Dedifferentiated amniotic fluid mesenchymal stem cell (primary cell): ENCODE measurements around the gene ZBTB39.
A peak's percentile ranks its signal among the peaks of the same experiment; 100 is the strongest.
"Not testable (repeated sequence)": the region's sequence is repeated elsewhere in the genome, so short reads cannot be mapped to it uniquely, and the experiment has no call there.

Source experiments
- DNase-seq: peaks from one replicate; pipeline ENCODE4 v3.0.0-alpha.2; 2016; ENCODE audit errors: extremely low spot score

ZBTB39 gene

GRCh38 chr12:57005980-57006808 lies at the start of gene ZBTB39:
TSS of gene ZBTB39 (minus strand) at chr12:57006546. CDS start at chr12:57004917, 1,629 bp downstream.
- DNase-seq = peak; percentile 20

GRCh38 chr12:57055824-57056223 lies 49.5 kb upstream of the ZBTB39 start:
- no peak for DNase-seq

- DNase-seq = not testable (repeated sequence)
Observed at GRCh38 chr12:57053901-57054300, 47.6 kb upstream of the ZBTB39 start.

- not testable (repeated sequence) for DNase-seq
Observed at GRCh38 chr12:57053146-57053545, 46.8 kb upstream of the ZBTB39 start.

GRCh38 chr12:57051011-57051410 lies 44.7 kb upstream of the ZBTB39 start:
- no peak for DNase-seq

- no peak for DNase-seq
Observed at GRCh38 chr12:57049890-57050289, 43.5 kb upstream of the ZBTB39 start, which contains the start of gene MYO1A. TSS of gene MYO1A (minus strand) at chr12:57050129. CDS start at chr12:57048323, 1,806 bp downstream.

- DNase-seq = no peak
Observed at GRCh38 chr12:57049119-57049446, 42.7 kb upstream of the ZBTB39 start.

- no peak for DNase-seq
Observed at GRCh38 chr12:57048423-57049118, 42.2 kb upstream of the ZBTB39 start.

- DNase-seq = no peak
Observed at GRCh38 chr12:57047981-57048380, 41.6 kb upstream of the ZBTB39 start.

GRCh38 chr12:57046947-57047890 lies 40.9 kb upstream of the ZBTB39 start:
- no peak for DNase-seq

GRCh38 chr12:57046086-57046791 lies 39.9 kb upstream of the ZBTB39 start:
- DNase-seq = no peak

GRCh38 chr12:57044889-57045288 lies 38.5 kb upstream of the ZBTB39 start:
- DNase-seq = no peak

- DNase-seq = no peak
Observed at GRCh38 chr12:57044468-57044867, 38.1 kb upstream of the ZBTB39 start.

- DNase-seq = no peak
Observed at GRCh38 chr12:57042695-57043094, 36.3 kb upstream of the ZBTB39 start.

- no peak for DNase-seq
Observed at GRCh38 chr12:57040750-57041149, 34.4 kb upstream of the ZBTB39 start.

GRCh38 chr12:57040211-57040610 lies 33.9 kb upstream of the ZBTB39 start:
- no peak for DNase-seq

GRCh38 chr12:57039016-57039798 lies 32.9 kb upstream of the ZBTB39 start:
- DNase-seq = no peak

- DNase-seq = no peak
Observed at GRCh38 chr12:57037264-57037663, 30.9 kb upstream of the ZBTB39 start.

GRCh38 chr12:57033431-57033830 lies 27.1 kb upstream of the ZBTB39 start:
- no peak for DNase-seq

GRCh38 chr12:57031789-57032188 lies 25.4 kb upstream of the ZBTB39 start:
- no peak for DNase-seq
